ENCODE data around the gene AGGF1.

AGGF1 gene

DNA sequence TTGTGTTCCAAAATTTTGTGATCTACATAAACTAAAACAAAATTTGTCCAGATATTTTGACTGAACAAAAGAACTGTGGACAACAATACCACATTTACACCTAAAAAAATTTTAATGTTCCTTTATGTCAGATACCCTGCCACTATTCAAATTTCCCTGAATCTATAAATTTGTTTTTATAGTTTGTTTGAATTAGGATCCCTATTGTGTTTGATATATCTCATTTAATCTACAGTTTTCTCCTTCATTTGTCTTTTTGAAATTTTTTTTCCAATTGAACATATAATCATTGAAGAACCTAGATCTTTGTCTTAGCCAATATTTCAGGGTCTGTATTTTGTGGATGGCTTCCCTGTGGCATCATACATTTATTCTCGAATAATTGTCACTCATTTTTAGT is 5.7 kb downstream of the AGGF1 start:
- in situ Hi-C loops (cut with MboI; ENCODE audit: low sequenced_read_pairs, unreplicated experiment), result no loop called here

DNA sequence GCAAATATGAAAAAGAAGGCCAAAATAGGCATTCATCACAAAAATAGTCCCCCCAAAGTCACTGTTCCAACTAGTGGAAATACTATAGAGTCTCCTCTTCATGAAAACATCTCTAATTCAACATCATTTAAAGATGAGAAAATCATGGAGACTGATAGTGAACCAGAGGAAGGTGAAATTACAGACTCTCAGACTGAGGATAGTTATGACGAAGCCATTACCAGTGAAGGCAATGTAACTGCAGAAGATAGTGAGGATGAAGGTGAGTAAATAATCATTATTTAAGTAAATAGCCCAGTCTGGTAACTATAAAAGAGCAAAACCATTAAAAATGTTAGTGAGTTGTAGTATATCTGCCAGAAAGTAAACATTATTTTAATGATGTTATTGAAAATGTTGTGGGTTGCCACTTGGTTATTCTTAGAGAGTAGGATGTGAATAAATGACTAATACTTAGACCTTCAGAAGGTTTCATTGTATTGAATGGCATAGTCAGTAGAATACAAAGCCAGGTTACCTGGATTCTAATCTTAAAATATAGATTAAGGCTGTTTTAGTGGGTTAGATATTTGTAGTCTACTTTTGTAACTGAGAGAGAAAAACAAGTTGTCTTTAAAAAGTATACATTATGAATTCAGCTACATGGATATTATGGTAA is 16.3 kb downstream of the AGGF1 start:
- TF ChIP-seq, protein P1, sequence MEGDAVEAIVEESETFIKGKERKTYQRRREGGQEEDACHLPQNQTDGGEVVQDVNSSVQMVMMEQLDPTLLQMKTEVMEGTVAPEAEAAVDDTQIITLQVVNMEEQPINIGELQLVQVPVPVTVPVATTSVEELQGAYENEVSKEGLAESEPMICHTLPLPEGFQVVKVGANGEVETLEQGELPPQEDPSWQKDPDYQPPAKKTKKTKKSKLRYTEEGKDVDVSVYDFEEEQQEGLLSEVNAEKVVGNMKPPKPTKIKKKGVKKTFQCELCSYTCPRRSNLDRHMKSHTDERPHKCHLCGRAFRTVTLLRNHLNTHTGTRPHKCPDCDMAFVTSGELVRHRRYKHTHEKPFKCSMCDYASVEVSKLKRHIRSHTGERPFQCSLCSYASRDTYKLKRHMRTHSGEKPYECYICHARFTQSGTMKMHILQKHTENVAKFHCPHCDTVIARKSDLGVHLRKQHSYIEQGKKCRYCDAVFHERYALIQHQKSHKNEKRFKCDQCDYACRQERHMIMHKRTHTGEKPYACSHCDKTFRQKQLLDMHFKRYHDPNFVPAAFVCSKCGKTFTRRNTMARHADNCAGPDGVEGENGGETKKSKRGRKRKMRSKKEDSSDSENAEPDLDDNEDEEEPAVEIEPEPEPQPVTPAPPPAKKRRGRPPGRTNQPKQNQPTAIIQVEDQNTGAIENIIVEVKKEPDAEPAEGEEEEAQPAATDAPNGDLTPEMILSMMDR (IDR thresholded peaks at IDR 0.05; ENCODE audit: borderline replicate concordance, control extremely low read depth, extremely low read depth, insufficient read depth, missing control alignments), result no peak
- no peak for DNase-seq (ENCODE audit: low spot score)
- in situ Hi-C loops (cut with MboI; ENCODE audit: low sequenced_read_pairs, unreplicated experiment), result no loop called here

More for the DNA sequence above, 5.7 kb downstream of the AGGF1 start:
- TF ChIP-seq, protein P1 (IDR thresholded peaks at IDR 0.05; ENCODE audit: borderline replicate concordance, control extremely low read depth, extremely low read depth, insufficient read depth, missing control alignments), result no peak
- DNase-seq (ENCODE audit: low spot score), result no peak

DNA sequence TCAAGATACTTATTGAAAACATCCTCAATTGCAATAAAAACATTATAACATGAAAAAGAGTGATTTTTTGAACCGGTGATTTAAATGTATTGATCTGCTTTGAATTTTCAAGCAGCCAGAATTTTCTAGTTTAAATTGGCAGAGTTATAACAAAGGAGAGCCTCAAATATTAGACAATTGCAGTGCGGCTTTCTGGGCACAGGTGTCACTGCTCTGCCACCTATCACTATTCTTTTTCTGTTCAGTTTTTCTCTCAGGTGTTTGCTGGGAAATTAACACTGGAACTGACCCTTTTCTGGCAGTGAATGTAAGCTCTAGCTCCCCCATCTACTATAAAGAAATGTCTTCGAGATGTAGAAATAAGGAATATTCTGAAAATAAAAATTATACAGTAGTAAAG is 33.8 kb downstream of the AGGF1 start:
- no peak for DNase-seq (ENCODE audit: low spot score)
- in situ Hi-C loops (cut with MboI; ENCODE audit: low sequenced_read_pairs, unreplicated experiment), result no loop called here
- TF ChIP-seq, protein P1 (IDR thresholded peaks at IDR 0.05; ENCODE audit: borderline replicate concordance, control extremely low read depth, extremely low read depth, insufficient read depth, missing control alignments), result no peak

DNA sequence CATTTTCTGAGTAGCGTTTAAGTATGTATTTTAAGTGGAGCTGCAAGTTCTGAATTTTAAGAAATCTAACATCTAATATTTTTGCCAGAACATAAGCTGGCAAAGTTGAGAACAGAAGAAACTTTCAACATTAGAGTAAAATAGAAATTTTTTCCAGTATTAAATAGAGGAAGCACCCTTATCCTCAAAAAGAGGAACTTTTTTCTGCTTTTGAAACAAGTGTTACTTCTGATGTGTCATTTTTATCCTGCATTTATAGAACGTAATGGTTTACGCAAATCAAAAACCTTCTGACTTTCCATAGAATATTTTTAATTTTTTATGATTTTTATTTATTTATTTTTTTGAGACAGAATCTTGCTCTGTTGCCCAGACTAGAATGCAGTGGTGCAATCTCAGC is 35.1 kb downstream of the AGGF1 start:
- no peak for DNase-seq (ENCODE audit: low spot score)
- TF ChIP-seq, protein P1 (IDR thresholded peaks at IDR 0.05; ENCODE audit: borderline replicate concordance, control extremely low read depth, extremely low read depth, insufficient read depth, missing control alignments), result no peak
- in situ Hi-C loops (cut with MboI; ENCODE audit: low sequenced_read_pairs, unreplicated experiment), result no loop called here

DNA sequence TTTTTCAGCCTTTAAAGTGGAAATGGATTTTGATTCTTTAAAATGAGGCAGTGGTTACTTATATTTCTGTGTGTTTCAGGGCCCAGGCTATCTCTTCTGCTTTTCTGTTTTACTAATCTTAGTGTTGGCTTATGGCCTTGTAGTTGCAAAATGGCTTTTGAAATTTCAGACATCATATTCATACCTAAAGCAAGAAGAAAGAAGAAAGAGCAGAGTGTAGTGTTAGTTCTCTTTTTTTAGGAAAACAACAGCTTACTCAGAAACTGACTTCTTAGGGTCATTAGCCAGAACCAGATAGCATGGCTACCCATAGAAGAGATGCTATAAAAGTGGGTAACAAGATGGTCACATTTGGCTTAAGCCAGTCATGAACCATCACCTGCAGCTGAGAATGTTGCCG is 36.0 kb downstream of the AGGF1 start:
- in situ Hi-C loops (cut with MboI; ENCODE audit: low sequenced_read_pairs, unreplicated experiment), result no loop called here
- no peak for DNase-seq (ENCODE audit: low spot score)
- TF ChIP-seq, protein P1 (IDR thresholded peaks at IDR 0.05; ENCODE audit: borderline replicate concordance, control extremely low read depth, extremely low read depth, insufficient read depth, missing control alignments), result no peak

DNA sequence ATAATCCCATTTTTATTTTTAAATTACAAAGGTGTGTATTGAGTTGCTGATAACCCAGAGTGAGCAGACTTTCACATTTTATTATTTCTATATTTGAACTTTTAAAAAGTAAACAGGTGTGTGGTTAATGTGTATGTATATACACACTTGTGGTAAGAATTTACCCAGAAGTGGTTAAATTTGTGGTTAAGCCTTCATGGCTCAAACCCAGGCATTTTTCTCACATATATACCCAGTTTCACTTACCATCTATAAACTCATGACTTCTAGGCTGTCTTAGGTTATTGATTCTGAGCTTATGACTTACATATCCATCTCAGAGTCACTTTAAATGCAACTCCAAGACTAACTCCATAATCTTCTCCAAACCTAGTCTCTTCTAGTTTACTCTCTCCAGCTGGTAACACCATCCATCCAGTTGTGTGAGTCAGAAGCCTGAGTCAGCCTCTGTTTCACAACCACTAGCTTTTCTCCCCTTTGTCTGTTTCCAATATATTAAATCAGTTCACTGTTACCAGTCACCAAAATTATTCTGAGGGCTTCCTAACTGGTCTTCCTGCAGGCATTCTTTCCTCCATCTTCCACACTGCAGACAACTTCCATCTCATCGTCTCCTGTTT is 36.7 kb downstream of the AGGF1 start:
- no peak for DNase-seq (ENCODE audit: low spot score)
- in situ Hi-C loops (cut with MboI; ENCODE audit: low sequenced_read_pairs, unreplicated experiment), result no loop called here

More for the DNA sequence above, 36.7 kb downstream of the AGGF1 start:
- TF ChIP-seq, protein P1 (IDR thresholded peaks at IDR 0.05; ENCODE audit: borderline replicate concordance, control extremely low read depth, extremely low read depth, insufficient read depth, missing control alignments), result no peak
